ENCODE measurements around the gene AKAP5.

The AKAP5 gene

GRCh38 chr14:64464651-64465050 lies 648 bp upstream of the AKAP5 start:
- CTCF ChIA-PET, result interaction anchor here (0.6 to 0.7 kb wide), 2 partner anchors 12 to 427 kb away, joined by 4 to 5 read pairs; no protein-coding TSS in a partner anchor

GRCh38 chr14:64465831-64466554 lies 694 bp downstream of the AKAP5 start:
- CTCF ChIA-PET, result interaction anchor here (0.6 to 1.2 kb wide), 6 partner anchors 9 to 471 kb away, joined by 3 to 6 read pairs (median 3); no protein-coding TSS in a partner anchor
- peak; percentile 33 for DNase-seq (ENCODE audit: low spot score)
- TF ChIP-seq, protein P1, sequence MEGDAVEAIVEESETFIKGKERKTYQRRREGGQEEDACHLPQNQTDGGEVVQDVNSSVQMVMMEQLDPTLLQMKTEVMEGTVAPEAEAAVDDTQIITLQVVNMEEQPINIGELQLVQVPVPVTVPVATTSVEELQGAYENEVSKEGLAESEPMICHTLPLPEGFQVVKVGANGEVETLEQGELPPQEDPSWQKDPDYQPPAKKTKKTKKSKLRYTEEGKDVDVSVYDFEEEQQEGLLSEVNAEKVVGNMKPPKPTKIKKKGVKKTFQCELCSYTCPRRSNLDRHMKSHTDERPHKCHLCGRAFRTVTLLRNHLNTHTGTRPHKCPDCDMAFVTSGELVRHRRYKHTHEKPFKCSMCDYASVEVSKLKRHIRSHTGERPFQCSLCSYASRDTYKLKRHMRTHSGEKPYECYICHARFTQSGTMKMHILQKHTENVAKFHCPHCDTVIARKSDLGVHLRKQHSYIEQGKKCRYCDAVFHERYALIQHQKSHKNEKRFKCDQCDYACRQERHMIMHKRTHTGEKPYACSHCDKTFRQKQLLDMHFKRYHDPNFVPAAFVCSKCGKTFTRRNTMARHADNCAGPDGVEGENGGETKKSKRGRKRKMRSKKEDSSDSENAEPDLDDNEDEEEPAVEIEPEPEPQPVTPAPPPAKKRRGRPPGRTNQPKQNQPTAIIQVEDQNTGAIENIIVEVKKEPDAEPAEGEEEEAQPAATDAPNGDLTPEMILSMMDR (conservative IDR thresholded peaks at IDR 0.05; ENCODE audit: low read depth), result no peak
- peak overlapping the region; percentile 29; the same call in 1 of the 2 replicates for H3K27ac ChIP-seq
- POLR2A ChIA-PET (ENCODE audit: low non-redundant PET), result interaction anchor here (0.7 kb wide), 1 partner anchor 49 kb away, joined by 3 read pairs; no protein-coding TSS in a partner anchor

More at GRCh38 chr14:64464651-64465050, 648 bp upstream of the AKAP5 start:
- TF ChIP-seq, protein P1 (conservative IDR thresholded peaks at IDR 0.05; ENCODE audit: low read depth), result no peak
- peak overlapping the region; percentile 29; the same call in 1 of the 2 replicates for H3K27ac ChIP-seq
- POLR2A ChIA-PET (ENCODE audit: low non-redundant PET), result no interaction called here
- peak; percentile 14 for DNase-seq (ENCODE audit: low spot score)

- CTCF ChIA-PET, result interaction anchor here (0.9 to 1.2 kb wide), 2 partner anchors 8 to 22 kb away, joined by 3 to 6 read pairs; no protein-coding TSS in a partner anchor
- POLR2A ChIA-PET (ENCODE audit: low non-redundant PET), result no interaction called here
- TF ChIP-seq, protein P1 (conservative IDR thresholded peaks at IDR 0.05; ENCODE audit: low read depth), result no peak
- DNase-seq (ENCODE audit: low spot score), result no peak
- H3K27ac ChIP-seq, result no peak overlapping the region
Measured at GRCh38 chr14:64467101-64467500, 1.8 kb downstream of the AKAP5 start.

DNA sequence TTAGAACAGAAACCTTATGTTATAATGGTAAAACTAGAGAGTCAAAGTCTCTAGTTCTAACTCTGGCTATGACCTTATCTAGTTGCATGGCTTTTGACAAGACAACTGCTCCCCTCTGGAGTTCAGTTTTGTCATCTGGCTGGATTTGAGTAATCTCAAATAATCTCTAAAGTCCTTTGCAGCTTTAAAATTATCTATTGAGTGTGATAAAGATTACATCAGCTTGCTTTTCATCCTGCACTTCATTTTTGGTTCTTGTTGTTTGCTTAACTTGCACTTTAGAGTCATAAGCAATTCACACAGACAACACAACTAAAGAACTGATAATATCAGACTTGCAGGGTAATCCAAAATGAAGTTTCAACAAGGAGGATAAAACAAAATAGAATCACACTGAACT lies 2.3 kb downstream of the AKAP5 start:
- DNase-seq (ENCODE audit: low spot score), result no peak
- POLR2A ChIA-PET (ENCODE audit: low non-redundant PET), result no interaction called here
- H3K27ac ChIP-seq, result no peak overlapping the region
- CTCF ChIA-PET, result no interaction called here
- TF ChIP-seq, protein P1 (conservative IDR thresholded peaks at IDR 0.05; ENCODE audit: low read depth), result no peak

- POLR2A ChIA-PET (ENCODE audit: low non-redundant PET), result no interaction called here
Measured at GRCh38 chr14:64468451-64468850, 3.2 kb downstream of the AKAP5 start.

DNA sequence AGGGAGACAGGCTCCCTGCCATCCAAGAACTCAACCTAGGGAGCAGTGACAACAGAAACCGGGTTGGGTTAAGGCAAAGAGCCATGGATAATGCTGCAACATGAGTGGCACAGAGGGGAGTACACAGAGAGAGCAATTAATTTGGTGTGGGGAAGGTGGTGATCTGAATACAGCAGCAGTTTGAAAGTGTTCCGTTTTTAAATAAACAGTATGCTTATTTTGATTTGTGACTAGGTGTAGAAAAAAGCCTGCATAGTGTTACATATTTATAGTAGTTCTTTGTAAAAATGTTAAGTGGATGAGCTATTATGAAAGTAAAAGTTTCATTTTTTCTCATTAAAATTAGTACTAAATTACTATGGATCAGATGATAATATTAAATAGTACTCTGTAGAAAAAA lies 8.7 kb downstream of the AKAP5 start:
- H3K27ac ChIP-seq, result no peak overlapping the region
- ChIA-PET POLR2A (ENCODE audit: low non-redundant PET) (no interaction called here), CTCF (interaction anchor here (0.6 kb wide), 1 partner anchor 8 kb away, joined by 3 read pairs; no protein-coding TSS in a partner anchor)
- no peak for DNase-seq (ENCODE audit: low spot score)
- TF ChIP-seq, protein P1 (conservative IDR thresholded peaks at IDR 0.05; ENCODE audit: low read depth), result no peak

More at GRCh38 chr14:64468451-64468850, 3.2 kb downstream of the AKAP5 start:
- CTCF ChIA-PET, result interaction anchor here (1.2 kb wide), 1 partner anchor 10 kb away, joined by 4 read pairs; no protein-coding TSS in a partner anchor
- DNase-seq (ENCODE audit: low spot score), result no peak
- H3K27ac ChIP-seq, result no peak overlapping the region
- TF ChIP-seq, protein P1 (conservative IDR thresholded peaks at IDR 0.05; ENCODE audit: low read depth), result no peak
